HPDE6-E6E7 (cell line): Measurements from ENCODE around the gene CENPF.

Experiments
- DNase-seq: peaks from one replicate; pipeline ENCODE4 v3.0.0; 2011; ENCODE audit warnings: missing footprints; ENCODE audit errors: extremely low spot score

The CENPF gene

GRCh38 chr1:214617246-214617645 is 14.3 kb downstream of the CENPF start:
- no peak for DNase-seq

GRCh38 chr1:214617843-214618242 is 14.8 kb downstream of the CENPF start:
- no peak for DNase-seq

DNA sequence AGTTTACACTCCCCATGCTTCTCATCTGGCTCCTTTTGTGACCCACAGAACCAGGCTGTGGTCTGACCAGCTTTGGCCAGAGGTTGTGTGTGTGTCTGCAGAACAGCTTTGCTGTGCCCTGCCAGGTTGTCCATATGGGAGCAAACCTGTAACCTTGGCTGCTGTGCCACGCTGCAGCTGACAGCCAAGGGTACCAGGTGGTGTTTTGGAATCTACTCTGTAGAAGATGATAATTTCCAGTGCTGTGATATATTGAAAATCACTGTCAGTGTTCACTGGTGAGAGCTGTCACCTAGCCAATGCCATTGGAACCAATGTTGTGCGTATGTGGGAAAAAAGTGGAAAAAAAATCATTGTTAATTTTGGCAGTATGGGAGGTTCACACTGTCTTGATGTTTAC is 18.2 kb downstream of the CENPF start:
- DNase-seq: no peak

- DNase-seq: no peak
Measured at GRCh38 chr1:214623430-214623829, 20.4 kb downstream of the CENPF start.

GRCh38 chr1:214632091-214632490 is 29.1 kb downstream of the CENPF start:
- DNase-seq: no peak

DNA sequence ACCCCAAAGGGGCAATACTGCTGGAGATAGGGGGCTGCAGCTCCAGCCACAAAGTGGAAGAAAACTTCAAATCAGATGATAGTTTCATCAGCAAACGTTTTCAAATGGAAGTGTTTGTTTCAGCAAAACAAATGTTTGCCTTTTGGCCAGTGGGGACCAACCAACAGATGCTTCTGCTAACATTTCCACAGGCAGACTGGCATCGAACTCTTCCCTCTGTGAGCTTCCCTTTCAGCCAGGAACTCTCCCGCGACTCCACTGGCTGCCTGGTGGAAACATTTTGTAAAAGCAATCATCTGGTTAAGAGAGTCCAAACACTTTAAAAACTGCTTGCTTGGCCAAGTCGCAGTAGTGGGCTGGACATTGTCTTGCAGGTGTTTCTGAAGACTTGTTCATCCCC is 30.7 kb downstream of the CENPF start:
- no peak for DNase-seq

GRCh38 chr1:214634267-214634666 is 31.3 kb downstream of the CENPF start:
- no peak for DNase-seq

- no peak for DNase-seq
Measured at GRCh38 chr1:214635086-214635485, 32.1 kb downstream of the CENPF start.

GRCh38 chr1:214635506-214635905 is 32.5 kb downstream of the CENPF start:
- no peak for DNase-seq

DNA sequence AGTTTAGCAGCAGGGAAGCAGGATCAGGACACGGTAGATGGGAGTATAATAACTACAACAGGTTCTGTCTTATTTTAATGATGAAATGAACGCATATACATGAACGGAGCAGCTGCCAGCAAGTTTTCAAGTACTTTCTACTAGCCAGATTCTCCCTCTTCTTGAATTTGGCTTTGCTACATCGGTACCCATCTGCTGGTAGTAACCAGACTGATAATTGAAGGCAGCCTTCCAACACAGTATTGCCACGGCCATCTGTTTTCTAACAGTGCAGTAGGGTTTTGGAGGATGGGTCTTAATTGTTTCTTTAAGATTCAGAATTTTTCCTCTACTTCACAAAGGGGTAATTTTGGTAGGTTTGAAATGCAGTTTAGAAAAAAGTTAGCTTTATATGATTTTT is 33.4 kb downstream of the CENPF start:
- DNase-seq: no peak

- DNase-seq: no peak
Measured at GRCh38 chr1:214637125-214637524, 34.1 kb downstream of the CENPF start.

GRCh38 chr1:214637722-214638458 is 34.9 kb downstream of the CENPF start:
- peak; percentile 27 for DNase-seq

DNA sequence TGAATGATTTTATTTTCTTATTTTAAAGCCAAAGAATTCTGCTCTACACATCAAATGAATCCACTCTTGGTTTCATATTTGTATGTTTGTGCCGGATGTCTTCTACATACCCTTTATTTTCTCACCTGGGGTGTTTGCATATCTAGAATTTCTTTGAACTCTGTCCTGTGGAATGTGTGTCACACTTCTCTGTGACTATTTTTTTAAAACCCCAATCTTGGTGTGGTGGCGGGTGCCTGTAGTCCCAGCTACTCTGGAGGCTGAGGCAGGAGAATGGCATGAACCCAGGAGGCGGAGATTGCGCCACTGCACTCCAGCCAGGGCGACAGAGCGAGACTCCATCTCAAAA is 35.4 kb downstream of the CENPF start:
- DNase-seq: no peak

DNA sequence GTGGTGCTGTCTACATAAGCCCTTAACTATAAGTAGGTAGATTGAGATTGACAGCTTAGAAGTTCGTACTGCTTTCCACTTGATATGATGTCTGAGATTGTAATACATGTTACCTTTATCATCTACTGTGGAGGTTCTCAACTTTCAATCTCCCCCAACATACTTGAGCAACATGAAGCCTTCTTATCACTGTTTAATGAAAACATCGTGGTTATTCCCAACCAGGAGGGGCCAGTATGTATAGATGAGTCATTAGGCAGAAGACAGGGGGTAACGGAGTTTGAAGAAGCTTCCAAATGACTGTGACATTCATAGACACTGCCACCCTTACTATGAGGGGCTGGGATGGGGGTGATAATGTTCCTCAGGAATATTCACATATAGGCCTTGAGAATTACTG is 36.0 kb downstream of the CENPF start:
- no peak for DNase-seq

GRCh38 chr1:214640431-214641213 is 37.6 kb downstream of the CENPF start:
- no peak for DNase-seq

GRCh38 chr1:214641214-214641895 is 38.4 kb downstream of the CENPF start:
- no peak for DNase-seq

GRCh38 chr1:214643030-214643429 is 40.0 kb downstream of the CENPF start:
- DNase-seq: no peak

GRCh38 chr1:214645712-214646111 is 42.7 kb downstream of the CENPF start:
- no peak for DNase-seq

GRCh38 chr1:214648801-214649200 is 45.8 kb downstream of the CENPF start:
- no peak for DNase-seq

DNA sequence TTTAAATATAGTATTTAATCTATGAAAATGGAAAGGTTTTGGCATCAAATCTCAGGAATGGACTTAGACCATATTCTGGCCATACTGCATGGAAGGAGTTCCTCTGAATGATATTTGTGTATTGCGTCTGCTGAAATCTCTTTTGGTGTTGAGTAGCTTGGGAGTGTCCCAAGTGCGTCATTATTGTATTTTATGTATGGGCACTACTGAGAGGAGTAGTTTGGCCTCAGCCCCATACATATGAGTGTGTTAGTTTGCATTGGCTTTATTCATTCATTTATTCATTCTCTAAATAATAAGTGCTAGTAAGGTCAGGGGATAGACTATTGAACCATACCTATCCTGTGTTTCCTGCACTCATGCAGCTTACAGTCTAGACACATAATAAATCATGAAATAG is 46.6 kb downstream of the CENPF start:
- DNase-seq: no peak

DNA sequence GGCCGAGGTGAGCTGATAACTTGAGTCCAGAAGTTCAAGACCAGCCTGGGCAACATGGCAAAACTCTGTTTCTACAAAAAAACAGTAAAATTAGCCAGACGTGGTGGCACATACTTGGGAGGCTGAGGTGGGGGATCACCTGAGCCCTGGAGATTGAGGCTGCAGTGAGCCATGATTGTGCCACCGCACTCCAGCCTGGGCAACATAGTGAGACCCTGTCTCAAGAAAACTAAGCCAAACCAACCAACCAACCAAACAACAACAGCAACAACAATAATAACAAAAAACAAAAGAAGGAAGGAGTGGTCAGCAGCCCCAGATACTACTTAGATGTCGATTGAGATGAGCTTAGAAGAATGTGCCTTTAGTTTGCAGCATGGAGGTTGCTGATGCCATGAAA is 47.7 kb downstream of the CENPF start:
- DNase-seq: no peak

GRCh38 chr1:214657299-214657698 is 54.3 kb downstream of the CENPF start:
- DNase-seq: no peak

GRCh38 chr1:214658175-214658574 is 55.2 kb downstream of the CENPF start:
- DNase-seq: no peak
